ENCODE data around the gene LRRC46.

The LRRC46 gene, protein sequence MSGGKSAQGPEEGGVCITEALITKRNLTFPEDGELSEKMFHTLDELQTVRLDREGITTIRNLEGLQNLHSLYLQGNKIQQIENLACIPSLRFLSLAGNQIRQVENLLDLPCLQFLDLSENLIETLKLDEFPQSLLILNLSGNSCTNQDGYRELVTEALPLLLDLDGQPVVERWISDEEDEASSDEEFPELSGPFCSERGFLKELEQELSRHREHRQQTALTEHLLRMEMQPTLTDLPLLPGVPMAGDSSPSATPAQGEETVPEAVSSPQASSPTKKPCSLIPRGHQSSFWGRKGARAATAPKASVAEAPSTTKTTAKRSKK

DNA sequence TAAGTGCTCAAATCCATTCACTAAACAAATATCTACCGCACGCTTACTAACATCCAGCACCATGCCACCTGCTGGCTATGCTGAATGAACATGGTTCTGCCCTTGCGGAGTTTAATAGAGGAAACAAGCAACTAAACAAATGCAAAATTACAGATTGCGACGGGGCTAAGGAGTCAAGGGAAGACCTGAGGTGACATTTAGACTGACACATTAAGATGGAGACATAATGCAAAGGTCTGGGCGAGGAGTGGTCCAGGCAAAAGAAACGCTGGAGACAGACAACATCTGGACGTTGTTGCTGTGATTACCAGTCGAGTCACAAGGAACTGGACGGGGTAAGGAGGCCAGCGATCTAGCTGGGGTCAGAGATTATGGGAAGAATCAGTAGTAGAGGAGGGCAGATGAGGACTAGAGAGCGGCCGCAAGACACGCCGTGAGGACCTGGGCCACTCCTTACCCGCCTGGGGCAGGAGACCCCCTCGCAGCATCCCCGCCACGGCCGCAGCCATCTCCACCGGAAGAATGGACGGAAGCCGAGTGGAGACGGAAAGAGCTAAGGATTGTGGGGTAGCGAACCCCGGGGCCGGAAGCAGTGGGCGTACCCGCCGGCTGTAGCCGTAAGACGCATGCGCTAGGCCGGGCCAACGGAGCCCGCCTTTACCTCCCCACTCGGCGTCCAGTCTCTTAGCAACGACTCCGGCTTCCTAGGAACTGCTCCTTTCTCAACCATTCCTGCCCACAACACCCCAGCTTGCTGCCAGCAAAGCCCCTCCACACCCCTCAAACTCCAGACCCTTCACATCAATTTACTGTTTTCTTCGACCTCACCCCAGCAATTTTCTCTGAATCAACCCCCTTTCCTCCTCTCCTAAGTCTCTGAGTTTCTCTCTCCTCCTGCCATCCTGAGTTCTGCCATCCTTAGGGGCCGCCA is at the start of gene LRRC46, which contains the start of gene MRPL10:
Gene LRRC46, plus strand, starts transcription at position 668 of the 931 bp plus-strand sequence. CDS start 320 bp downstream, outside the sequence.
Gene MRPL10, minus strand, starts transcription at position 539 of the 931 bp plus-strand sequence. Its CDS starts 30 bp downstream, at position 509.
- Histone ChIP-seq H3K4me1 (ENCODE audit: control insufficient read depth in 5 of 5, insufficient read depth in 5 of 5, low read length in 5 of 5) (peaks cover 8 to 57% (median 50%) of the 10 kb centered on the region in 5 donors), H3K9me3 (ENCODE audit: control insufficient read depth in 5 of 5, low read length in 5 of 5) (no peaks in the 10 kb centered on the region), H3K36me3 (ENCODE audit: control insufficient read depth in 5 of 5, insufficient read depth in 5 of 5, low read length in 5 of 5) (peaks cover 0 to 36% (median 28%) of the 10 kb centered on the region in 5 donors), H3K9ac (ENCODE audit: low read length in 5 of 5) (peak within 1 kb of the TSS; percentile 80 to 90 (median 81)), H3K4me3 (ENCODE audit: low read depth in 1 of 5, low read length in 5 of 5) (peak within 1 kb of the TSS; percentile 87 to 99 (median 98)), H3K27ac (ENCODE audit: low read depth, low read length) (peak within 1 kb of the TSS; percentile 63), H3K27me3 (ENCODE audit: control insufficient read depth in 5 of 5, insufficient read depth in 4 of 5, low read length in 5 of 5) (no peaks in the 10 kb centered on the region)

DNA sequence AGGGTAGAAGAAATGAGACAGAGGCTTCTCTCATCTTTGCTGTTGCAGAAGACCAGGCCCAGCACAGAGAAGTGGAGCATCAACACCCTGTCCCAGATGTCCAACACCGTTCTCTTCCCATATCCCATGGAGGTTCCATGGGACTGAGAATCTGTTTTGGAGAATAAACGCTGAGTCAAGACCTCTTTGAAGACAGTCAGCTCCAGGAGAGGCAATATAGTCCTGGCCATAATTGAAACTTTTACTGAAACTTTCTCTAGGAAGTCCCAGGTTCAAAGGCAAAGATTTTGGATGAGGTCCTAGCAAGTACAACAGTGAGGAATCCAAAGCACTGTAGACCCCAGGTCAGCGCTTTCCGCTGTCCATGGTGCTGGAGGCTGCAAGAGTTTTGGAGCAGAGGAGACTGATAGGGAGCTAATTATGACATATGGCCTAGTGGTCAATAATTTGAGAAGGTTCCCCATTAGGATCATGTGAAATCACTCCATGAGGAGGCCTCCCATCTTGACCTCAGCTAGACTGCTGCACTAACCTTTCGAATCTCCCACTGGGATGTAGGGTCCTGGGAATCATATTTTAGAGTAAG is 45.8 kb upstream of the LRRC46 start:
- Histone ChIP-seq H3K4me3 (ENCODE audit: low read depth in 1 of 5, low read length in 5 of 5) (no peak overlapping the region), H3K27me3 (ENCODE audit: control insufficient read depth in 5 of 5, insufficient read depth in 4 of 5, low read length in 5 of 5) (peaks cover 7 to 21% (median 16%) of the 10 kb centered on the region in 5 donors), H3K9me3 (ENCODE audit: control insufficient read depth in 5 of 5, low read length in 5 of 5) (no peaks in the 10 kb centered on the region), H3K4me1 (ENCODE audit: control insufficient read depth in 5 of 5, insufficient read depth in 5 of 5, low read length in 5 of 5) (peaks cover 0 to 9% (median 8%) of the 10 kb centered on the region in 5 donors), H3K36me3 (ENCODE audit: control insufficient read depth in 5 of 5, insufficient read depth in 5 of 5, low read length in 5 of 5) (no peaks in the 10 kb centered on the region), H3K9ac (ENCODE audit: low read length in 5 of 5) (no peak overlapping the region), H3K27ac (ENCODE audit: low read depth, low read length) (no peak overlapping the region)

DNA sequence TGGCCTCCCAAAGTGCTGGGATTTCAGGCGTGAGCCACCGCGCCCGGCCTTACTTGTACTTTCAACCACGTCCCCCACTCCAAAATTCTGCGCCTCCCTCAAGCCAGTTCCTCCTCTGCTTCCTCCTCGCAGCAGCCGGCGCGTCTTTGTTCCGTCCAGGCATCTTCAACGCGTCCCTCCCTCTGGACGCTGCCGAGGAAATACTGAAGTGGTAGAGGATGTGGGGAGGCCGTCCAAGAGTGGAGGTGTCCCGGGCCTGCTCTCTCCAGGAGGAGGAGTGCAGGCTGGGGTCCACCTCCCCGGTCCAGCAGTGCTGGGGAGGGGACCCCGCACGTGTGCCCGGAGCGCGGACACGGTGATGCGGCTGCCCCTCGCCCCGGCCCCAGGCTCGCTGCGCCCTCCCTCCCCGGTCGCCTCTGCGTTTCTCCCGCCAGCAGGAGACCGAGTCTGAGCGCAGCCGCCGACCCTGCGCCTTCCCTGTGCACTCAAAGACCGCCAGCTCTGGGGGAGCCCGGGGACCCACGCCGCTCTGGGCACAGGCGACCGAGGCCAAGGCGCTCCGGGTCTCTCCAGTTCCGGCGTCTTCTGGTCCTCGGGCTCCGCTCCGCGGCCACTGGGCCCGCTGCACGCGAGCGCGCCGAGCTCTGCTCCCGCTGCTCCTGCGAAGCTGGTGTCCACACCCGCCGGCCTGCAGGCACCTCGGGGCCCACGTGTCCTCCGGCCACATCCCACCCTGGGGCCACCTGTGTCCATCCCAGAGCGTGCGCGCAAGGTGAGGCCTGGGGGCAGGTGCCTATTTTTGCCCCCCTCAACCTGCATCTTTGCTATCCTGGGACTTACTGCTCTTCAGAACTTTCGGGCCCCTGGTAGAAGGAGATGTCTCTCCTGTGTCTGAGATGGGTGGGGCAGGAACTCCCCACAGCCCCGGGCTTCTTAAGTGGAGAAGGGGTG is 41.6 kb upstream of the LRRC46 start:
- H3K4me1 ChIP-seq (ENCODE audit: control insufficient read depth in 5 of 5, insufficient read depth in 5 of 5, low read length in 5 of 5), result peaks cover 0 to 9% (median 8%) of the 10 kb centered on the region in 5 donors
- H3K9ac ChIP-seq (ENCODE audit: low read length in 5 of 5), result peak overlapping the region in 1 of 5 donors; percentile 25
- no peaks in the 10 kb centered on the region for H3K9me3 ChIP-seq (ENCODE audit: control insufficient read depth in 5 of 5, low read length in 5 of 5)
- H3K4me3 ChIP-seq (ENCODE audit: low read depth in 1 of 5, low read length in 5 of 5), result peak overlapping the region in 4 of 5 donors; percentile 32 to 57 (median 48)
- no peak overlapping the region for H3K27ac ChIP-seq (ENCODE audit: low read depth, low read length)
- no peaks in the 10 kb centered on the region for H3K36me3 ChIP-seq (ENCODE audit: control insufficient read depth in 5 of 5, insufficient read depth in 5 of 5, low read length in 5 of 5)
- peaks cover 14 to 51% (median 23%) of the 10 kb centered on the region in 5 donors for H3K27me3 ChIP-seq (ENCODE audit: control insufficient read depth in 5 of 5, insufficient read depth in 4 of 5, low read length in 5 of 5)

DNA sequence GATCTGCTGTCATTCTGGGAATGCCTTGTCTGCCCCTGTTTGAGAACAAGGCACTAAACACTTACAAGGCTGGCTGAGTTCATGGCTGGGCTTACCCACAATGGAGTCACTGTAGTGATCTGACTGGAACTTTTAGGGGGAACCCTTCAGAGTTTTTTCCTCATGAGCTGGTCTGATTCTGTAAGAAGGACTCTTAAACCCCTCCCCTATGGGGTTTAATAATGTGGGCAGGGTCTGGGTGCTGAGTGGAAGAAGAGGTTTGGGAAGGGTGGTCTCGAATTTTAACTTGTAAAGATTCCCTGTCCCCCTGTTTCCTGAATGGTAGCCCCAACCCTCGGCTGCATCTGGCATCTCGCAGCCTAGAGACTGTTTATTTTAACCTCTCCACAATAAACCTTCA is 40.4 kb upstream of the LRRC46 start:
- Histone ChIP-seq H3K4me3 (ENCODE audit: low read depth in 1 of 5, low read length in 5 of 5) (no peak overlapping the region), H3K9me3 (ENCODE audit: control insufficient read depth in 5 of 5, low read length in 5 of 5) (no peaks in the 10 kb centered on the region), H3K9ac (ENCODE audit: low read length in 5 of 5) (no peak overlapping the region), H3K27me3 (ENCODE audit: control insufficient read depth in 5 of 5, insufficient read depth in 4 of 5, low read length in 5 of 5) (peaks cover 14 to 51% (median 23%) of the 10 kb centered on the region in 5 donors), H3K36me3 (ENCODE audit: control insufficient read depth in 5 of 5, insufficient read depth in 5 of 5, low read length in 5 of 5) (no peaks in the 10 kb centered on the region), H3K27ac (ENCODE audit: low read depth, low read length) (no peak overlapping the region), H3K4me1 (ENCODE audit: control insufficient read depth in 5 of 5, insufficient read depth in 5 of 5, low read length in 5 of 5) (peaks cover 0 to 9% (median 8%) of the 10 kb centered on the region in 5 donors)

DNA sequence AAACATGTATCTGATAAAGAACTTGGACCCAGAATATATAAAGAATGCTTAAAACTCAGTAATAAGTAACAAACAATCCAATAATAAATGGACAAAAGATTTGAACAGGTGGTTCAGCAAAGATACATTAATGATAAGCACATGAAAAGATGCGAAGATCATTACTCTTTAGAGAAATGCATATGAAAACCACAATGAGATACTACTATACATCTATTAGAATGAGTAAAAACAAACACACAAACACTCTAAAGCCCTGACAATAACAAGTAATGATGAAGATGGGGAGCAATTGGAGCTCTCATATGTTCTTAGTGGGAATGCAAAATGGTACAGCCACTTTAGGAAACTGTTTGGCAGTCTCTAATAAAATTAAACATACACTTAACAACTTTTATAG is 39.0 kb upstream of the LRRC46 start:
- peaks cover 14 to 51% (median 23%) of the 10 kb centered on the region in 5 donors for H3K27me3 ChIP-seq (ENCODE audit: control insufficient read depth in 5 of 5, insufficient read depth in 4 of 5, low read length in 5 of 5)
- H3K4me3 ChIP-seq (ENCODE audit: low read depth in 1 of 5, low read length in 5 of 5), result no peak overlapping the region
- no peak overlapping the region for H3K27ac ChIP-seq (ENCODE audit: low read depth, low read length)
- H3K4me1 ChIP-seq (ENCODE audit: control insufficient read depth in 5 of 5, insufficient read depth in 5 of 5, low read length in 5 of 5), result peaks cover 0 to 9% (median 8%) of the 10 kb centered on the region in 5 donors
- H3K36me3 ChIP-seq (ENCODE audit: control insufficient read depth in 5 of 5, insufficient read depth in 5 of 5, low read length in 5 of 5), result no peaks in the 10 kb centered on the region
- no peak overlapping the region for H3K9ac ChIP-seq (ENCODE audit: low read length in 5 of 5)
- H3K9me3 ChIP-seq (ENCODE audit: control insufficient read depth in 5 of 5, low read length in 5 of 5), result no peaks in the 10 kb centered on the region

DNA sequence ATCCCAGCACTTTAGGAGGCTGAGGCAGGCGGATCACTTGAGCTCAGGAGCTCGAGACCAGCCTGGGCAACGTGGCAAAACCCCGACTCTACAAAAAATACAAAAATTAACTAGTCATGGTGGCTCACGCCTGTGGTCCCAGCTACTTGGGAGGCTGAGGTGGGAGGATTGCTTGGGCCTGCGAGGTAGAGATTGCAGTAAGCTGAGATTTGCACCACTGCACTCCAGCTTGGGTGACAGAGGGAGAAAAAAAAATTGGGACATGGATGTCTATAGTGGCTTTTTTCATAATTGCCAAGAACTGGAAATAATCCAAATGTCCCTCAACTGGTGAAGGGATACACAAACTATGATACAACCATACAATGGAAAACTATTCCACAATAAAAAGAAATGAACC is 38.5 kb upstream of the LRRC46 start:
- Histone ChIP-seq H3K4me3 (ENCODE audit: low read depth in 1 of 5, low read length in 5 of 5) (no peak overlapping the region), H3K27ac (ENCODE audit: low read depth, low read length) (no peak overlapping the region), H3K27me3 (ENCODE audit: control insufficient read depth in 5 of 5, insufficient read depth in 4 of 5, low read length in 5 of 5) (peaks cover 14 to 48% (median 23%) of the 10 kb centered on the region in 5 donors), H3K9me3 (ENCODE audit: control insufficient read depth in 5 of 5, low read length in 5 of 5) (no peaks in the 10 kb centered on the region), H3K4me1 (ENCODE audit: control insufficient read depth in 5 of 5, insufficient read depth in 5 of 5, low read length in 5 of 5) (peaks cover 0 to 9% (median 8%) of the 10 kb centered on the region in 5 donors), H3K36me3 (ENCODE audit: control insufficient read depth in 5 of 5, insufficient read depth in 5 of 5, low read length in 5 of 5) (no peaks in the 10 kb centered on the region), H3K9ac (ENCODE audit: low read length in 5 of 5) (no peak overlapping the region)

DNA sequence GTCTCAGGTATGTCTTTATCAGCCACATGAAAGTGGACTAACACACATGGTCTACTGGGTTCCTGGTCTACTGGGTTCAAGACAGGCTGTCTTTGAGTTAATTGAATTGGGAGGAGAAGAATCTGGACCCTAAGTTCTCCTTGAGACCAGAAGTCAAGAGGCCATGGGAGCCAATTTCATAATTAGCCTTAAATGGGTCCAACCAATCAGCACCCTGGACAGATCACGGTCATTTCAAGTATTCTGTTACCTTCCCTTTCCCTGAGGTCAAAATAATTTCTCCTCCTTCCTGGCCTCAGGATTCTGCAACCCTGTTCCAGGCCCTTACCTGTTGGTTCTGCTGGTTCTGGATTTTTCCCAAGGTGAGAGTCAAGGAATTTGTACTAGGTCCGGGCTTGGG is 33.7 kb upstream of the LRRC46 start:
- H3K36me3 ChIP-seq (ENCODE audit: control insufficient read depth in 5 of 5, insufficient read depth in 5 of 5, low read length in 5 of 5), result no peaks in the 10 kb centered on the region
- no peak overlapping the region for H3K27ac ChIP-seq (ENCODE audit: low read depth, low read length)
- H3K4me1 ChIP-seq (ENCODE audit: control insufficient read depth in 5 of 5, insufficient read depth in 5 of 5, low read length in 5 of 5), result no peaks in the 10 kb centered on the region
- no peak overlapping the region for H3K4me3 ChIP-seq (ENCODE audit: low read depth in 1 of 5, low read length in 5 of 5)
- no peaks in the 10 kb centered on the region for H3K9me3 ChIP-seq (ENCODE audit: control insufficient read depth in 5 of 5, low read length in 5 of 5)
- H3K9ac ChIP-seq (ENCODE audit: low read length in 5 of 5), result no peak overlapping the region
- peaks cover 4 to 17% (median 10%) of the 10 kb centered on the region in 5 donors for H3K27me3 ChIP-seq (ENCODE audit: control insufficient read depth in 5 of 5, insufficient read depth in 4 of 5, low read length in 5 of 5)

DNA sequence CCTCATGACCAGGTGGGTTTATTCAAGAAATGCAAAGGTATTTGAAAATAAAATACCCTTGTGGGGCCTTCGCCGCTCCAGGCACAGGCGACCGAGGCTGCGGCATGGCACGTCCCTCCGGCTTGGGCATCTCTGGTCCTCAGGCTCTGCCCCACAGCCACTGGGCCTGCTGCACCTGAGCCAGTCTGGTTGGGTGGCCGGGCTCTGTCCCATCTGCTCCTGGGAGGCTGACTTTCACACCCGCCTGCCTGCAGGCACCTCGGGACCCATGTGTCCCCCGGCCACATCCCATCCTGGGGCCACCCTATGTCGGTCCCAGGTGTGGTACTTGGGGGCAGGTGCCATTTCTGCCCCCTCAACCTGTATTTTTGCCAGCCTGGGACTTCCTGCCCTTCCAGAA is 30.8 kb upstream of the LRRC46 start:
- no peaks in the 10 kb centered on the region for H3K36me3 ChIP-seq (ENCODE audit: control insufficient read depth in 5 of 5, insufficient read depth in 5 of 5, low read length in 5 of 5)
- H3K27ac ChIP-seq (ENCODE audit: low read depth, low read length), result no peak overlapping the region
- H3K9ac ChIP-seq (ENCODE audit: low read length in 5 of 5), result no peak overlapping the region
- no peak overlapping the region for H3K4me3 ChIP-seq (ENCODE audit: low read depth in 1 of 5, low read length in 5 of 5)
- H3K27me3 ChIP-seq (ENCODE audit: control insufficient read depth in 5 of 5, insufficient read depth in 4 of 5, low read length in 5 of 5), result peaks cover 0 to 9% (median 0%) of the 10 kb centered on the region in 5 donors
- H3K4me1 ChIP-seq (ENCODE audit: control insufficient read depth in 5 of 5, insufficient read depth in 5 of 5, low read length in 5 of 5), result no peaks in the 10 kb centered on the region
- no peaks in the 10 kb centered on the region for H3K9me3 ChIP-seq (ENCODE audit: control insufficient read depth in 5 of 5, low read length in 5 of 5)

DNA sequence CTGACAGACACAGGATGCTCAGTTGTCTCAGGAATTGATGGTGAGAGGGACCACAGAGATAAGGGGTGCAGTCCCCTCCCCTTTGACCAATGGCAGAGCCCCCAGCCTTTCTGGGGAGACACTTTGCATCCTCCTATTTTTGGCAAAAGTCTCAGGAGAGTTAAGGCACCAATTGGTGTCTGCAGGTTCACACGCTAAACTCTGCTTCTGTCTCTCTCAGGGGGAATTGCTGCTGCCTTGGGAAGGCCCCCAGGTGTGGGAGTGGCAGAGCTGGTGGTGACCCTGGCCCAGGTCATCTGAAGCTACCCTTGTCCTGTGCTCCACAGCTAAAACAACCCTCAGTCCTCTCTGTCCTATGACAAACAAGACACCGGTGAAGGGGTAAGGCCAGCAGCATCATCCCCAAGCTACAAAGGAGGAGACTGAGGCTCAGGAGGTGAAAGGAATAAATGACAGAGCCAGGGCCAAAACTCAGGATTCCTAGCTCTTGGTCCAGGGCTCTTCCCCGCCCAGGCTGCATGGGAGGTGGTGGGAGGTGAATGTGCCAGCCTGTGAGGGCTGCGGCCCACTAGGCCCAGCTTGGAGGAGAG is 30.2 kb upstream of the LRRC46 start:
- no peak overlapping the region for H3K4me3 ChIP-seq (ENCODE audit: low read depth in 1 of 5, low read length in 5 of 5)
- H3K36me3 ChIP-seq (ENCODE audit: control insufficient read depth in 5 of 5, insufficient read depth in 5 of 5, low read length in 5 of 5), result no peaks in the 10 kb centered on the region
- no peaks in the 10 kb centered on the region for H3K4me1 ChIP-seq (ENCODE audit: control insufficient read depth in 5 of 5, insufficient read depth in 5 of 5, low read length in 5 of 5)
- no peaks in the 10 kb centered on the region for H3K9me3 ChIP-seq (ENCODE audit: control insufficient read depth in 5 of 5, low read length in 5 of 5)
- no peak overlapping the region for H3K27ac ChIP-seq (ENCODE audit: low read depth, low read length)
- peaks cover 0 to 9% (median 0%) of the 10 kb centered on the region in 5 donors for H3K27me3 ChIP-seq (ENCODE audit: control insufficient read depth in 5 of 5, insufficient read depth in 4 of 5, low read length in 5 of 5)
- H3K9ac ChIP-seq (ENCODE audit: low read length in 5 of 5), result no peak overlapping the region
